Mesodermal cell (in vitro differentiated cells): Measurements from ENCODE around the gene FAN1.
A peak's percentile ranks its signal among the peaks of the same experiment; 100 is the strongest.

ENCODE experiments used
- H3K27ac ChIP-seq: 2 replicates; pipeline ENCODE4 v1.7.0; 2013; ENCODE audit warnings: mild to moderate bottlenecking, low read depth, low read length, moderate library complexity; ENCODE audit not compliant: severe bottlenecking
- H3K36me3 ChIP-seq: 2 replicates; pipeline ENCODE4 v1.7.1; 2013; ENCODE audit warnings: mild to moderate bottlenecking, low read length, moderate library complexity; ENCODE audit not compliant: control insufficient read depth, insufficient read depth
- H3K4me1 ChIP-seq: one replicate; pipeline ENCODE4 v1.7.1; 2013; ENCODE audit warnings: mild to moderate bottlenecking, low read length; ENCODE audit not compliant: insufficient read depth, control insufficient read depth, poor library complexity, severe bottlenecking
- H3K4me3 ChIP-seq: 2 replicates; pipeline ENCODE4 v1.7.0; 2013; ENCODE audit warnings: low read length, control low read depth, mild to moderate bottlenecking; ENCODE audit not compliant: insufficient read depth, poor library complexity, severe bottlenecking; ENCODE audit errors: extremely low read depth
- H3K9me3 ChIP-seq: 2 replicates; pipeline ENCODE4 v1.7.1; 2013; ENCODE audit warnings: mild to moderate bottlenecking, low read length, moderate library complexity; ENCODE audit not compliant: control insufficient read depth
- WGBS, 2 experiments: methylation state at CpG; one replicate each; pipeline ENCODE4 v1.1.5; 2013; ENCODE audit warnings: missing lambda C conversion rate in 2 of 2; ENCODE audit not compliant: insufficient coverage in 2 of 2; 5-methylcytosine and 5-hydroxymethylcytosine counted together

FAN1 gene

DNA sequence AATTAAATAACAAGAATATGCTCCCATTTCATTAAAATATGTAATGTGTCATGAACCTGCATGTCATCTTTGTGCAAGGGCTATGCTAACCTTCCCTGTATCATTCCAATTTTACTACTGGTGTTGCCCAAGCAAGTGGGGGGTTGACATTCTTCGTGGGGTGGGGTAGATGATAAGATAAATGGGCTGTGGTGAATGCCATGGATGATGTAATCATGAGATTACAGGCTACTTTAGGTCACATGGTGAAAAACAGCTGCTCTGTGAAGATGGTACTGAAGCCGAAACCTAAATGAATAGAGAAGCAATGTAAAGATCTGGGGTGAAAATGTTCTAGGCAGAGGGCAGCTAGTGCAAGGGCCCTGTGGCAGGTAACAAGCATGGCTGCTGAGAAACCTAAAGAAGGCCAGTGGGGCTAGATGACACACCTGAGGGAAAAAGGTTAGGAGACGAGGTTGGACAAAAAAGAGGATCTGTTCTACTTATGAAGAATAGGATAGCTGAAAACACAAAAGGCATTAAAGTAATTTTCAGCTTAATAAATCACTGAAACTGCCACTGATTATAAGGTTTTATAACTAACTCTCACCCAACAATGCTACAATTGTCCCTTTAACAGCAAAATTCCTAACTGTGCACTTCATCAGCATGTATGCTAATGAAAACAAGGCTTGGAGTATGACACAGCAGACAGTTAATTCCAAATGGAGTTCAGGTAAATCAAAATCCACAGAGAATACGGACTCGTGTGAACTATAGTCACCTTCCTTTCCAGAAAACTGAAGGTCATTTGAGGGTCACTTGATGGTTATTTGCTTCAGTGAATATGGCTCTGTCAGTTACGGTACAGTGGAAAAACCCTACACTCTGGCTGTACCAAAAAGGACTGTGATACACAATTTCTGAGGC is 52.8 kb downstream of the FAN1 start:
- H3K27ac ChIP-seq: no peak overlapping the region
- H3K36me3 ChIP-seq: peaks cover 89% of the 10 kb centered on the region
- H3K4me3 ChIP-seq: no peak overlapping the region
- no peaks in the 10 kb centered on the region for H3K9me3 ChIP-seq
- peaks cover 14% of the 10 kb centered on the region for H3K4me1 ChIP-seq
- 96 to 98% methylated on average over 3 to 6 of the region's 6 CpGs for WGBS, 2 experiments

DNA sequence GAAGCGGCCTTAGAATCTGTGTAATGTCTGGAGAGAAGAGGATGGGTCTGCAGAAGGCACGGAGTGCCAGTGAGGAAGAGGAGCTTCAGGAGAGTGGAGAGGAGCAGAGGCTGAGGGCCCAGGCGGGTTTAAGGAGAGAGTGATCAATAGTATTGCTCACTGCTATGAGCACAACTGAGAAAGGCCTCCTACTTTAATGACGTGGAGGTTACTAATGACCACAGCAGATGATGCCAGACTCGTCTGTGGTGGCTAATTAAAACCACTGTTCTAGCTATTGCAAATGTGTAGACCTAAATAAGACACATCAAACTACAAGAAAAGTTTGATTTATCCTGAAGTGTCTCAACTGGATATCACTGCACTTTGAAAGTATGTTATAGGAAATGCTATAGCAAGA is 54.5 kb downstream of the FAN1 start:
- 90 to 99% methylated on average over 3 to 4 of the region's 5 CpGs for WGBS, 2 experiments
- peaks cover 80% of the 10 kb centered on the region for H3K36me3 ChIP-seq

DNA sequence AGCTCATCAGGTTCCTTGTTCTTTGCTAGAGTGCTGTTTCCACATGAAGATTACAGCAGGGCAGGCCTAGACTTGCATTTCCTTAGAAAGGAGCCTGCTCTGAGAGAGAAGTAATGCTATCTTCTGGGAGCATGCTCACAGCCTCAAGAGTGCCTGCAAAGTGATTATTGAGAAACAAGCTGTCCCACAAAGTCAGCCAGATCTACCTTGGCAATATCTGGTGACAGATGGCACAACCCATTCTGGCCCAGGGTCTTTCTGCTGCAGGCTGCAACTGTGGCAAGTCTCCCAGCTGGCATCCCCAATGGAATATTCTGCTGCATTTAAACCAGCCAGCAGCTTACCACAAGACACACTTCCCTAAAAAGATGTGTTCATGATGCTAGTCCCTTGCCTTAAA is 58.4 kb downstream of the FAN1 start:
- Histone ChIP-seq H3K4me1 (no peaks in the 10 kb centered on the region), H3K9me3 (no peaks in the 10 kb centered on the region), H3K4me3 (no peak overlapping the region), H3K27ac (peak overlapping the region; percentile 18), H3K36me3 (peaks cover 72% of the 10 kb centered on the region)

More for the DNA sequence above, 54.5 kb downstream of the FAN1 start:
- Histone ChIP-seq H3K9me3 (no peaks in the 10 kb centered on the region), H3K4me3 (no peak overlapping the region), H3K27ac (no peak overlapping the region), H3K4me1 (peaks cover 14% of the 10 kb centered on the region)

DNA sequence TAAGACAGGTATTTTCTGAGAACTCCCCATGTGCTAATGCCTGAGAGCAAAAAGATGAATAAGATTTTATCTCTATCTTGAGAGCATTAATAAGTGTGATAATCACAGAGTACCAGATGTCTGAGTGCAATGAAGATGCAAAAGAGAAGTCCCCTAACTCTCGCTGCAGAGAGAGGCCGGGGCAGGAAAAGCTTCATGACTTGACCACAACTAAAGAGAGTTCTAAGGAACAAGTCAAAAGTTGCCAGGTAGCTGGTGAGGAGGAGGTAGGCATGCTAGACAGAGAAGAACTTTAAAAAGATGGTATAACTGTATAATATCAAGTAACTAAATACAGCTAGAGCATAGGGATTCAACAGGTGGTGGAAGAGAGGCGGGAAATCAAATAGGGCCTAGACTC is 58.9 kb downstream of the FAN1 start:
- Histone ChIP-seq H3K4me3 (no peak overlapping the region), H3K4me1 (no peaks in the 10 kb centered on the region), H3K27ac (no peak overlapping the region), H3K9me3 (no peaks in the 10 kb centered on the region), H3K36me3 (peaks cover 67% of the 10 kb centered on the region)
- 100% methylated on average over 1 to 2 of the region's 3 CpGs for WGBS, 2 experiments

DNA sequence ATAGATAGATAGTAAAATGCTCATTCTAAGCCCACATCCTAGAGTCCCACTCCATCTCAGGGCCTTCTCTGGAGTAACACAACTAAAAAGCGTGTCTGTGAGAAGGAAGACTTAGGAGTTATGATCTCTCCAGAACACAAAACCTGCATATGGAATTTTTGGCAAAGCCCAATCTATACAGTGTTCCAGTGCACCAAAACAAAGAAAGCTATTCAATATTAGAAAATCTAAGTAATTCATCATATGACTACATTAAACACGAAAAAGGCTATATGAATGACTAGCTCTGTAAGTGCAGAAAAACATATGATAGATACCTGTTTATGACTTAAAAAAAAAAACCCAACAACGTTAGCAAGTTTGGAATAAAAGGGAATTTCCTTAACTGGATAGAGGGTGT is 60.0 kb downstream of the FAN1 start:
- H3K36me3 ChIP-seq: peaks cover 56% of the 10 kb centered on the region
- no peak overlapping the region for H3K27ac ChIP-seq
- H3K9me3 ChIP-seq: no peaks in the 10 kb centered on the region
- no CpG with 5 or more reads among the region's 3 CpGs for WGBS, 2 experiments
- no peak overlapping the region for H3K4me3 ChIP-seq
- H3K4me1 ChIP-seq: no peaks in the 10 kb centered on the region

DNA sequence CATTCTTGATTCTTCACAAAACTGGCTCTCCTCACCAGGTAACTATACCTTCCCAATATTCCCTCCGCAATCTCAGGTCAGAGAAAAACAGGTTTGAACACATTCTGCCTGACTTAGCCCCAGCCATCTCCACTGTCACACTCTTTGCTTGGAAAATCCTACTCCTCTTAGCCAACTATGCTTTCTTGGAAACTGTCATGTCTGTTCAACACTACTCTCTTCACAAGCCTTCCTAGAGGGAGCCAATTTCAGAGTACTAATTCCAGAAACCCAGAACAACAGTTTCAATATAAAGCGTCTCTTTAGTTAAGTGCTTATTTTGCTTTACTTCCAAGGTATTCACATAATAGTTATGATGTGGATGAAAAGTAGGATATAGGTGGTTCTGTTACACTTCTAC is 66.0 kb downstream of the FAN1 start:
- WGBS, 2 experiments: 90 to 100% methylated on average over 1 of the region's 2 CpGs
- Histone ChIP-seq H3K36me3 (peaks cover 69% of the 10 kb centered on the region), H3K4me1 (no peaks in the 10 kb centered on the region), H3K27ac (no peak overlapping the region), H3K4me3 (no peak overlapping the region), H3K9me3 (no peaks in the 10 kb centered on the region)

DNA sequence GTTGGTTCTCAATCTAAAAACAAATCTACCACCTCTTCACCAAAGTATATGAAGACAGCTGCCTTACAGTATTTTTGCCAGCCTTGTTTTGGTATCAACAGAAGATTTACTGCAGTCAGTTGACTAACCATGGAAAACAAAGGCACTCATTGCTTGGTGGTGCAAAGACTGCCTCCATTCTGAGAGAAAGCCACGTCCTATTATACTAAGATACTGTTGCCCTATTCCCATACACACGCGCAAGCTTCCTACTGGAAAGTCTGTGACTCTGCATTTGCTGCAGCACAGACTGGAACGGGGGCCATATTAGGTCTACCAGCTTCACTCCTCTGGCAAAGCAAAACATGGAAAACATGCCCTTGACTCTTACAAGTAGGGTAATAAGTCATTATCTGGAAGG is 69.7 kb downstream of the FAN1 start:
- WGBS, 2 experiments: 93 to 100% methylated on average over 4 of the region's 4 CpGs
- Histone ChIP-seq H3K4me3 (no peak overlapping the region), H3K9me3 (no peaks in the 10 kb centered on the region), H3K27ac (no peak overlapping the region), H3K36me3 (peaks cover 59% of the 10 kb centered on the region), H3K4me1 (no peaks in the 10 kb centered on the region)

DNA sequence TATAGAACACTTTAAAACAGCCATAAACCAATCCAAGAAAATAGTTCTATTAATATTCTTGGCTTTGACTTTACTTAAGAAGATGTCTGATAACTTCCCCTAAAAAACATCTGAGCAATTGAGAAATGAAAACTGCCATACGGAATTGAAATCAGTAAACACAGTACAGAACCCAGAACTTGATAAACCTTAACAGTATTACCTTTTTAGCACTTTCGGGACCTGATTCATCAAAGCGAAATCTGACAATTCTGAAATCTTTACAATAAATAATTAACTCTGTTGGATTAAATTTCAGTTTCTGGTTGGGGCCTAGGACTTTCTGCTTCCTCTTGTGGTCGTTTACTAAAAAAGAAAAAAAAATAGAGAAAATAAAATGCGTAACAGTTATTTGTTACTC is 70.4 kb downstream of the FAN1 start:
- 100% methylated on average over 1 of the region's 5 CpGs; no CpG with 5 or more reads in 1 of the 2 experiments for WGBS, 2 experiments

DNA sequence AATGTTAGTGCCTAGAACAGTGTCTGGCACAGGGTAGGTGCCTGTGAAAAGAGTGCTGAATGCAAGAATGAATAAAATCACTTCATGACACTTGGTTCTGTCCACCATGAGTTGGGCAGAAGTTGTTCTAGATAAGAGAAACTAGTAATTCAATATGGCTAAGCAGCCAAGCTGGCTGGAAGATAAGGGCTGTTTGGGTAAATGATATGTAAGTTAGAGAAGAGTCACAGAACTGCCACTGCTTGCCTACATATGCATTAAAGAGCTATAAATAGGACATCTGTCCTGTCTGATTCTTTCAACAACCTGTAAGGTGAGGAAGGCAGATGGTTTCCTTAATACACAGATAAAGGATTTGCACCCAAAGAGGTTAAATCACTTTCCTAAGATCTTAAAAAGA is 74.6 kb downstream of the FAN1 start:
- Histone ChIP-seq H3K36me3 (peaks cover 50% of the 10 kb centered on the region), H3K4me1 (no peaks in the 10 kb centered on the region), H3K27ac (no peak overlapping the region), H3K4me3 (no peak overlapping the region), H3K9me3 (no peaks in the 10 kb centered on the region)

More for the DNA sequence above, 70.4 kb downstream of the FAN1 start:
- Histone ChIP-seq H3K27ac (no peak overlapping the region), H3K36me3 (peaks cover 59% of the 10 kb centered on the region), H3K4me3 (no peak overlapping the region), H3K9me3 (no peaks in the 10 kb centered on the region), H3K4me1 (no peaks in the 10 kb centered on the region)

DNA sequence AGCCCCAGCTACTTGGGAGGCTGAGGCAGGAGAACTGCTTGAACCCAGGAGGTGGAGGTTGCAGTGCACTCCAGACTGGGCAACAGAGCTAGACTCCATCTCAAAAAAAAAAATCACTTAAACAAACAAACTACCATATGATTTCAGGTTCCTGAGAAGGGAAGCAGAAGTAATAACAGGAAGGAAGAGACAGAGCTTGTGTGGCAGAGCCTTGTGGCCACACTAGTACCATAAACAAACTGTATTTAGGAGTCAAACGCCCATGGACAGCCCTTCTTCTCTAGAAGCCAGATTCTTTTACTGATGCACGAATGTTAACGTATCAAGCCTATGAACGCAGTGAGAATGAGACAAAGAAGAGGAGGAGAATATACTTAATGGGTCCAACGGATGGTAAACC is 75.7 kb downstream of the FAN1 start:
- Histone ChIP-seq H3K27ac (no peak overlapping the region), H3K9me3 (no peaks in the 10 kb centered on the region), H3K4me3 (no peak overlapping the region), H3K36me3 (peaks cover 42% of the 10 kb centered on the region), H3K4me1 (no peaks in the 10 kb centered on the region)
- WGBS, 2 experiments: 92 to 100% methylated on average over 3 to 4 of the region's 5 CpGs

DNA sequence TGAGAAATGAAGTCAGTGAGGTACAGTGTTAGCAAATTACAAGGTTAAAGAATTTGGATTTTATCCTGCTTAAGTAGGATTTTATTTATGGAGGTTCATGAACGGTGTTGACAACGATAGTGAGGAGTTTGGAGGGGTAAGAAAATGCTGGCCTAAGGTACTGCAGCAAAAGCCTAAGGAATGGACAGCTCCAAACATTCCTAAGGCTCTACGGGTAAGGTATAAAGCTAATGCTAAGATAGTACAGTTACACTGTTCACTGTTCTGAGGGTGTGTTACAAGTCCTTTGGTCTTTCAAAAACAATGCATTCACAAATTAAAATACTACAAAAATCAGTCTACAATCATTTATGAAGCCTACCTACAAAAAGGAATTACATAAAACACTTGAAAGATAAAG is 80.4 kb downstream of the FAN1 start:
- H3K27ac ChIP-seq: no peak overlapping the region
- H3K4me1 ChIP-seq: peaks cover 15% of the 10 kb centered on the region
- H3K36me3 ChIP-seq: peaks cover 57% of the 10 kb centered on the region
- WGBS, 2 experiments: 100% methylated on average over 2 of the region's 3 CpGs
- H3K9me3 ChIP-seq: no peaks in the 10 kb centered on the region
- H3K4me3 ChIP-seq: no peak overlapping the region
